ENCODE measurements around the gene S100A11.

The S100A11 gene

DNA sequence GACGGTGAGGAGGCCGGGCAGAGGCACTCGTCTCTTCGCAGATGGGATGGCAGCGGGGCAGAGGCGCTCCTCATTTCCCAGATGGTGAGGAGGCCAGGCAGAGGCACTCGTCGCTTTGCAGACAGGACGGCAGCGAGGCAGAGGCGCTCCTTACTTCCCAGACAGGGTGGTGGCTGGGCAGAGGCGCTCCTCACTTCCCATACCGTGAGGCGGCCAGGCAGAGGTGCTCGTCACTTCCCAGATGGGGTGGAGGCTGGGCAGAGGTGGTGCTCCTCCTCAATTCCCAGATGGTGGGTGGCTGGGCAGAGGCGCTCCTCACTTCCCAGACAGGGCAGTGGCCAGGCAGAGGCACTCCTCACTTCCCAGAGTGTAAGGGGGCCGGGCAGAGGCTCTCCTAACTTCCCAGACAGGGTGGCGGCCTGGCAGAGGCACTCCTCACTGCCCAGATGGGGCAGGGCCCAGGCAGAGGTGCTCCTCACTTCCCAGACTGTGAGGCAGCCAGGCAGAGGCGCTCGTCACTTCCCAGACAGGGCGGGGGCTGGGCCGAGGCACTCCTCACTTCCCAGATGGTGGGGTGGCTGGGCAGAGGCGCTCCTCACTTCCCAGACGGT is 42.1 kb upstream of the S100A11 start:
- no peak for DNase-seq (ENCODE audit: low read depth in 1 of 2, low spot score in 1 of 2)
- H3K27ac ChIP-seq (replicated peaks) = no peak overlapping the region
- TF ChIP-seq, protein P1, sequence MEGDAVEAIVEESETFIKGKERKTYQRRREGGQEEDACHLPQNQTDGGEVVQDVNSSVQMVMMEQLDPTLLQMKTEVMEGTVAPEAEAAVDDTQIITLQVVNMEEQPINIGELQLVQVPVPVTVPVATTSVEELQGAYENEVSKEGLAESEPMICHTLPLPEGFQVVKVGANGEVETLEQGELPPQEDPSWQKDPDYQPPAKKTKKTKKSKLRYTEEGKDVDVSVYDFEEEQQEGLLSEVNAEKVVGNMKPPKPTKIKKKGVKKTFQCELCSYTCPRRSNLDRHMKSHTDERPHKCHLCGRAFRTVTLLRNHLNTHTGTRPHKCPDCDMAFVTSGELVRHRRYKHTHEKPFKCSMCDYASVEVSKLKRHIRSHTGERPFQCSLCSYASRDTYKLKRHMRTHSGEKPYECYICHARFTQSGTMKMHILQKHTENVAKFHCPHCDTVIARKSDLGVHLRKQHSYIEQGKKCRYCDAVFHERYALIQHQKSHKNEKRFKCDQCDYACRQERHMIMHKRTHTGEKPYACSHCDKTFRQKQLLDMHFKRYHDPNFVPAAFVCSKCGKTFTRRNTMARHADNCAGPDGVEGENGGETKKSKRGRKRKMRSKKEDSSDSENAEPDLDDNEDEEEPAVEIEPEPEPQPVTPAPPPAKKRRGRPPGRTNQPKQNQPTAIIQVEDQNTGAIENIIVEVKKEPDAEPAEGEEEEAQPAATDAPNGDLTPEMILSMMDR (IDR thresholded peaks at IDR 0.05; ENCODE audit: insufficient read depth, low read length) = no peak
- TF ChIP-seq GABPA (IDR thresholded peaks at IDR 0.05; ENCODE audit: low read depth) (no peak), POLR2AphosphoS5 (IDR thresholded peaks at IDR 0.05; ENCODE audit: low read depth) (no peak), SPI1 (IDR thresholded peaks at IDR 0.05; ENCODE audit: borderline replicate concordance, low read depth) (no peak)
- TF ChIP-seq, protein P2, sequence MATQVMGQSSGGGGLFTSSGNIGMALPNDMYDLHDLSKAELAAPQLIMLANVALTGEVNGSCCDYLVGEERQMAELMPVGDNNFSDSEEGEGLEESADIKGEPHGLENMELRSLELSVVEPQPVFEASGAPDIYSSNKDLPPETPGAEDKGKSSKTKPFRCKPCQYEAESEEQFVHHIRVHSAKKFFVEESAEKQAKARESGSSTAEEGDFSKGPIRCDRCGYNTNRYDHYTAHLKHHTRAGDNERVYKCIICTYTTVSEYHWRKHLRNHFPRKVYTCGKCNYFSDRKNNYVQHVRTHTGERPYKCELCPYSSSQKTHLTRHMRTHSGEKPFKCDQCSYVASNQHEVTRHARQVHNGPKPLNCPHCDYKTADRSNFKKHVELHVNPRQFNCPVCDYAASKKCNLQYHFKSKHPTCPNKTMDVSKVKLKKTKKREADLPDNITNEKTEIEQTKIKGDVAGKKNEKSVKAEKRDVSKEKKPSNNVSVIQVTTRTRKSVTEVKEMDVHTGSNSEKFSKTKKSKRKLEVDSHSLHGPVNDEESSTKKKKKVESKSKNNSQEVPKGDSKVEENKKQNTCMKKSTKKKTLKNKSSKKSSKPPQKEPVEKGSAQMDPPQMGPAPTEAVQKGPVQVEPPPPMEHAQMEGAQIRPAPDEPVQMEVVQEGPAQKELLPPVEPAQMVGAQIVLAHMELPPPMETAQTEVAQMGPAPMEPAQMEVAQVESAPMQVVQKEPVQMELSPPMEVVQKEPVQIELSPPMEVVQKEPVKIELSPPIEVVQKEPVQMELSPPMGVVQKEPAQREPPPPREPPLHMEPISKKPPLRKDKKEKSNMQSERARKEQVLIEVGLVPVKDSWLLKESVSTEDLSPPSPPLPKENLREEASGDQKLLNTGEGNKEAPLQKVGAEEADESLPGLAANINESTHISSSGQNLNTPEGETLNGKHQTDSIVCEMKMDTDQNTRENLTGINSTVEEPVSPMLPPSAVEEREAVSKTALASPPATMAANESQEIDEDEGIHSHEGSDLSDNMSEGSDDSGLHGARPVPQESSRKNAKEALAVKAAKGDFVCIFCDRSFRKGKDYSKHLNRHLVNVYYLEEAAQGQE (IDR thresholded peaks at IDR 0.05; ENCODE audit: insufficient replicate concordance, low read depth) = no peak
- no peak overlapping the region for H3K4me3 ChIP-seq (replicated peaks; ENCODE audit: insufficient read depth, low read length)
- peaks cover 3% of the 10 kb centered on the region for H3K27me3 ChIP-seq (ENCODE audit: insufficient read depth, poor library complexity, severe bottlenecking)

DNA sequence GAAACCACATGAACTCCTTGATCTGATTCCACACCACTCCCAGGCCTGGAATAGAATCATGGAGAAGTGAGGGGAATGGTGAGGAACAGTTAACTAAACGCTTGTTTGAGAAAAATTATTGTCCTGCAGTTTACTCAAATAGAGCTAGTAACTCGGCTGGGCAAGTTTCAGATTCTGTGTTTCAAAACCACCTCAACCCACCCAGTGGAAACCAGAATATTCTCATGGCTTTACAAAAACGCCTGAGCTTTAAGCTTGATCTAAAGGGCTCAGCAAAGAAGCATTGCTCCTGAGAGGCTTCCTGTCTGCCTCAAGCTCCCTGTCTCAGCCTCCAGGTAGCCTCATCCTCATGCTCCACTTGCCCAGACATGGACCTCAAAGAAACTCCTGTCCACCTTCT is 35.5 kb upstream of the S100A11 start:
- peaks cover 6% of the 10 kb centered on the region for H3K27me3 ChIP-seq (ENCODE audit: insufficient read depth, poor library complexity, severe bottlenecking)
- no peak for DNase-seq (ENCODE audit: low read depth in 1 of 2, low spot score in 1 of 2)
- no peak overlapping the region for H3K27ac ChIP-seq (replicated peaks)
- no peak overlapping the region for H3K4me3 ChIP-seq (replicated peaks; ENCODE audit: insufficient read depth, low read length)
- TF ChIP-seq, protein P1 (IDR thresholded peaks at IDR 0.05; ENCODE audit: insufficient read depth, low read length) = no peak
- no peak for TF ChIP-seq SPI1 (IDR thresholded peaks at IDR 0.05; ENCODE audit: borderline replicate concordance, low read depth)

- H3K27me3 ChIP-seq (ENCODE audit: insufficient read depth, poor library complexity, severe bottlenecking) = peaks cover 6% of the 10 kb centered on the region
- DNase-seq (ENCODE audit: low read depth in 1 of 2, low spot score in 1 of 2) = no peak
- no peak overlapping the region for H3K27ac ChIP-seq (replicated peaks)
- TF ChIP-seq SPI1 (IDR thresholded peaks at IDR 0.05; ENCODE audit: borderline replicate concordance, low read depth) = no peak
- no peak overlapping the region for H3K4me3 ChIP-seq (replicated peaks; ENCODE audit: insufficient read depth, low read length)
Observed at GRCh38 chr1:152071123-152071522, 34.3 kb upstream of the S100A11 start.

GRCh38 chr1:152067929-152068328 is 31.1 kb upstream of the S100A11 start:
- no peak for DNase-seq (ENCODE audit: low read depth in 1 of 2, low spot score in 1 of 2)
- H3K27me3 ChIP-seq (ENCODE audit: insufficient read depth, poor library complexity, severe bottlenecking) = peaks cover 6% of the 10 kb centered on the region
- TF ChIP-seq, protein P1 (IDR thresholded peaks at IDR 0.05; ENCODE audit: insufficient read depth, low read length) = no peak
- no peak for TF ChIP-seq SPI1 (IDR thresholded peaks at IDR 0.05; ENCODE audit: borderline replicate concordance, low read depth)
- TF ChIP-seq, protein P2 (IDR thresholded peaks at IDR 0.05; ENCODE audit: insufficient replicate concordance, low read depth) = no peak
- TF ChIP-seq POLR2AphosphoS5 (IDR thresholded peaks at IDR 0.05; ENCODE audit: low read depth) = no peak
- no peak for TF ChIP-seq GABPA (IDR thresholded peaks at IDR 0.05; ENCODE audit: low read depth)
- H3K27ac ChIP-seq (replicated peaks) = no peak overlapping the region
- no peak overlapping the region for H3K4me3 ChIP-seq (replicated peaks; ENCODE audit: insufficient read depth, low read length)
